NCI-H2081 treated with DMSO at 0.1 percent for 48 hours (cell line): ENCODE data around the gene EFHD1.
"Not testable (repeated sequence)": the region's sequence is repeated elsewhere in the genome, so short reads cannot be mapped to it uniquely, and the experiment has no call there.

Experiments used
- DNase-seq: peaks from one replicate; lab custom pipeline; 2025; lab: John Stamatoyannopoulos, UW

The EFHD1 gene

GRCh38 chr2:232621186-232621585 is 12.2 kb upstream of the EFHD1 start:
- DNase-seq, result no peak

GRCh38 chr2:232622563-232622962 is 10.8 kb upstream of the EFHD1 start:
- DNase-seq, result no peak

DNA sequence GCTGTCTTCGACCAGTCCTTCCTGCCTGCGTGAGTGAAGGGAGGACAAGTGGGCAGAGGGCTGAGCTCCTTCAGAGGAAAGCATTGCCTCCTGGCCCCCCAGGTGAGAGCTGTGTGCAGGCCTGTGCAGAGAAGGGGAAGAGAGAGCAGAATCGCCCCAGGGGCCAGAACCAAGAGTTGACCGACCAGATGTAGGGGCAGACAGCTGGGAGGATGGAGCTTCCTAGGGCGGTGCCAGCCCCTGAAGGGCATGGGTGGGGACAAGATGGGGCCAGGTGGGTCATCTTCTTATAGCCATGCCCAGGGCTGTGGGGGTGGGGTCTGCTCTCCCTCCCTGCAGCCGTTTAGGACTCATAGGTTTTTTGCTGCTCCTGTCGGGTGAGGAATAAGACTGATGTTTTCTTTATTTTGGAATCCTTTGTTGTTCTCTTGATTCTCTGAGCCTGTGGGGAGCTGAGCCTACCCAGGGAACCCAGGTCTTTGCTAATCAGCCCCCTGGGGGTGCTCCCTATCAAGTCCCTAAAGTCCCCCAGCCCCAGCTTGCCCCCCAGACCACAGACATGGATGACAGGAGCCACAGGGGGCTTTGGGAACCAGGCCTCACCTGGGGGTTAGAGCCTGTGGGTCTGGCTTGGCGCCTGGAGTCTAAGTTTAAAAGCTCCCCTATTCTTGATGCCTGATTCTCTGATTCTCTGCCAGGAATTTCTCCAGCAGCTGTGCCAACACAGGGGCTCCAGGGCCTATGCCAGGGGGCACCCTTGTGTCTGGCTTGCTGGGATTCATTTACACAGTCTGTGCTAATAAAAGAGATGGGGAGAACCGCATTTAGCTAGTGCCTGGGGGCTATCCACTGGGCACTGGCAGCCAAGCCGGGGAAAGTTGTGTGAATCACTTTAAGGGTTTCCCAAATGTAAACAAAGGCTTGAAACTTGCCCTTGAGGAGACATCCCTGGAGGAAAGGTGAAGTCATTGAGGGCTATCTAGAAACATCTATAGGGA is 9.3 kb upstream of the EFHD1 start:
- DNase-seq, result peak; percentile 89

- no peak for DNase-seq
Observed at GRCh38 chr2:232626584-232626983, 6.8 kb upstream of the EFHD1 start.

- DNase-seq, result no peak
Observed at GRCh38 chr2:232628466-232629128, 4.8 kb upstream of the EFHD1 start.

GRCh38 chr2:232629129-232629475 is 4.3 kb upstream of the EFHD1 start:
- no peak for DNase-seq

DNA sequence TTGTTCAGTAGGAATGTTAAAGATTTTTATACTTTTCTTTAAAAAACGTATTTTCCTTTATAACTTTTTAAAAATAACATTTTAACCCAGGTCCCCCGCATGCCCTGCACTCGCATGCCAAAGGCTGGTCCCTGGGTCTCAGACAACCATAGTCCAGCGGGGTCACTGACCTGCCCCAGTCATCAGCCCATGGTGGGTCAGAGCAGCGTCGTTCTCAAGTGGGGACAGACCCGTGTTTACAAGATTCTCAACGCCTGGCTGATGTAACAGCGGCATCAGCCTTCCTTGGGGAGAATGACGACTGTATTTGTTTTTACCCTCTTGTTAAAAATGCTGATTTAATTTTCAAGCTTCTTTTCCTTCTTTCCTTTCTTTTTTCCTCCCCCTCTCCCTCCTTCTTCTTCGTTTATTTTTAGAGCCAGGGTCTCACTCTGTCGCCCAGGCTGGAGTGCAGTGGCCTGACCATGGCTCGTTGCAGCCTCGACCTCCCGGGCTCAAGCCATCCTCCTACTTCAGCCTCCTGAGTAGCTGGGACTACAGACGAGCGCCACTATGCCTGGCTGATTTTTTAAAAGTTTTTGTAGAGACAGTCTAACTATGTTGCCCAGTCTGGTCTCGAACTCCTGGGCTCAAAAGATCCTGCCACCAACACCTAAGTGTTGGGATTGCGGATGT is 1.0 kb upstream of the EFHD1 start:
- DNase-seq, result no peak

GRCh38 chr2:232632904-232633412 is 446 bp upstream of the EFHD1 start:
- no peak for DNase-seq

DNA sequence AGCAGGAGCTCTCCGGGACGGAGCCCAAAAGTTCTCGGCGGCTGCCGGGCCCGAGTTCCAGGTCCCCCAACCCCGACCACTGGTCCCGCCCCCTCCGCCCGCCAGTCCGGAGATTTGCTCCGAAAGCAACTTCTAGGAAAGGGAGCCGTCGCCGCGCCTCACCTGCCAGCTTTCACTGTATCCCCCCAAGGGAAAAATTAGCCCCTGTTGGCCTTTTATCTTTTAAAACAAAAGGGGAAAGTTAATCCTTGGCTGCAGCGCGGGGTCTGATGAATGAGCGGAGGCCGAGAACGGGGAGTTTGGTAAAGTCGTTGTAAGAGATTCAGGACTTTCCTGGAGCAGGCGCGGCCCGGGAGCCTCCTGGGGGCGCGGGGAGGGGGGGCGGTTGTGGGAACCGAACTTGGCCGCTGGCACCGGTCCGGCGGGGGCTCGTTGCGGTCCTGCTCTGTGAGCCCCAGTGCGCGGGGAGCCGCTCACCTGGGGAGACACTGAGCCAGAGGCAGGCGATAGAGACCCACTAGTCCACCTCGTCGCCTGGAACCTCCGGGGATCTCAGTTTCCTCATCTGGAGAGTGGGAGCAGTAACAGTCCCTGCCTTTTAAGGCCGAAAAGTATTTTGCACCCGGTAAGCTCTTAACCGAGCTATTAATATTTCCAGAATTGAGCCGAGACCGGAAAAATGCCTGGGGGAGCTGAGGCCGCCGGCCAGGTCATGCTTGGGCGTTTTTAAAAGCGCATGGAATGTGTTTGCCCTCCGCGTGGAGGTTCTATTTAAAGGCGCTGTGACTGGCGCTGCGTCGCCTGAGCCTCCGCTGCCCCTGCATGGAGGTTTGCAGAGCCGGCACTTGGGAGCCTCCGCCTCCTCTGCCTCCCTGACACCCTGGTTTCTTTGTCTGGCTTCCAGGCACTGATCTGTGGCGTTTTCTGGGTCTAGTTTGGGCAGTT is 1.1 kb downstream of the EFHD1 start:
- DNase-seq, result no peak

- DNase-seq, result not testable (repeated sequence)
Observed at GRCh38 chr2:232635376-232635775, 2.0 kb downstream of the EFHD1 start.

GRCh38 chr2:232635820-232636219 is 2.4 kb downstream of the EFHD1 start:
- no peak for DNase-seq

DNA sequence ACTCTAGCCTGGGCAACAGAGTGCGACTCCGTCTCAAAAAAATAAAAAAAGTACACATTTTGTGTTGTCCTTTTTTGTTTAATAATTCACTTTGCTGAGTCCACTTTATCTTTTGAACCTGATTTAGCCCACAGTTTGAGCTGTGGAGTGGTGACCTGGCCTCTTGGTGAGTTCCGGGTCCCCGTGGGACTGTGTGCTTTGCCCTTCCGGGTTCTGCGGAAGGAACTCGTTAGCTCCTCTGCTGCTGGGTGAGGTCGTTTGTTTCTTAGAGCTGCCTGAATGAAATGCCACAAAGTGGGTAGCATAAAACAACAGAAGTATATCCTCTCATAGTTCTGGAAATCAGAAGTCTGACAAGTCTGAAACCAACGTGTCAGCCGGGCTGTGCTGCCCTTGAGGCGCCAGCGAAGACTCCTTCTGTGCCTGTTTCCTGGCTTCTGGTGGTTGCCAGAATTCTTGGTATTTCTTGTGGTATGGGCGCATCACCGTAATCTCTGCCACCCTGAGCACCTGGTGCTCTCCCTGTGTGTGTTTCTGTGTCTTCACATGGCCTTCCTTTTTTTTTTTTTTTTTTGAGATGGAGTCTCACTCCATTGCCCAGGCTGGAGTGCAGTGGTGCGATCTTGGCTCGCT is 3.5 kb downstream of the EFHD1 start:
- no peak for DNase-seq

- DNase-seq, result no peak
Observed at GRCh38 chr2:232637866-232638583, 4.6 kb downstream of the EFHD1 start.

- DNase-seq, result no peak
Observed at GRCh38 chr2:232641153-232641848, 7.9 kb downstream of the EFHD1 start.

DNA sequence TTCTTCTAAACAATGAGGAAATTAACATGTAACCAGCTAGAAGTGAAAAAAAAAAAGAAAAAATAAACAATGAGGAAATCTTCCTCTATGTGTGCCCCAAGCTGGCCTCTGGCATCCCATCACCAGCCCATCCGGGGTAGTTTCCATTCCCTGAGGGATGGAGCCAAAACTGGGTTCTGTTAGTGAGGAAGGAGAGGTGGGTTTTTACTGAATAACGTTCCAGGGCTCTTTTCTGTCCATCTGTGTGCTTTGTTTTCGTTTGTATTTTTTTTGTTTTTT is 9.7 kb downstream of the EFHD1 start:
- no peak for DNase-seq

GRCh38 chr2:232643813-232644347 is 10.5 kb downstream of the EFHD1 start:
- DNase-seq, result no peak

- no peak for DNase-seq
Observed at GRCh38 chr2:232645061-232645460, 11.7 kb downstream of the EFHD1 start.

- no peak for DNase-seq
Observed at GRCh38 chr2:232646726-232647125, 13.3 kb downstream of the EFHD1 start.

- DNase-seq, result no peak
Observed at GRCh38 chr2:232647261-232647660, 13.9 kb downstream of the EFHD1 start.

DNA sequence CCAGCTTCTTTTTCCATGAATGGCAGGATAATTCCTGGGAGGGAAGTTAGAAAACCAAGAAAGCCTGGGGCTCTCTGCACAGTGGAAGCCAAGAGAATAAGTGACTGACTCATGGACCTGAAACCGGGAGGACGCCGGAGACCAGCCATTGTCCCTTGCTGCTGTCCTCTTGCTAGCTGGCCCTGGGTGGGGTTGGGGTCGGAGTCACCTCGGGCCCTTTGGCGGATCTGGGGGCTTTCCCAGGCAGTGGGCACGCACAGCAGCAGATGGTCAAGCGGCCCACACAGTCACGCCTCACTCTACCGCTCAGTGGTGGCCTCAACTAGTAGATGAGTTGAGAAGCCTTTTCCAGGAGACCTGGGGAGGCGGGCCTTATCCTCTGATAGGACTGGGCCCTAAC is 15.6 kb downstream of the EFHD1 start:
- no peak for DNase-seq
